Measurements from ENCODE around the gene IL20RA. TPM values are rescaled to one million over a fixed set of nuclear protein-coding genes. Genes with fewer than 3 reads are reported as not detected.
"Not testable (repeated sequence)": the region's sequence is repeated elsewhere in the genome, so short reads cannot be mapped to it uniquely, and the experiment has no call there.

IL20RA gene
- polyA plus RNA-seq, 1 donor, result 30.6 TPM

GRCh38 chr6:136975089-136975715 is 69.6 kb downstream of the IL20RA start:
- DNase-seq (ENCODE audit: low read depth), result no peak

- not testable (repeated sequence) for DNase-seq (ENCODE audit: low read depth)
Observed at GRCh38 chr6:136973781-136974180, 71.0 kb downstream of the IL20RA start.

GRCh38 chr6:136971609-136972008 is 73.2 kb downstream of the IL20RA start:
- no peak for DNase-seq (ENCODE audit: low read depth)

GRCh38 chr6:136969930-136970329 is 74.8 kb downstream of the IL20RA start:
- DNase-seq (ENCODE audit: low read depth), result no peak

GRCh38 chr6:136969433-136969832 is 75.3 kb downstream of the IL20RA start:
- no peak for DNase-seq (ENCODE audit: low read depth)

GRCh38 chr6:136968837-136969236 is 75.9 kb downstream of the IL20RA start:
- no peak for DNase-seq (ENCODE audit: low read depth)

GRCh38 chr6:136967876-136968752 is 76.7 kb downstream of the IL20RA start:
- peak; percentile 31 for DNase-seq (ENCODE audit: low read depth)

- DNase-seq (ENCODE audit: low read depth), result no peak
Observed at GRCh38 chr6:136964398-136964797, 80.4 kb downstream of the IL20RA start.

- DNase-seq (ENCODE audit: low read depth), result no peak
Observed at GRCh38 chr6:136963259-136963658, 81.5 kb downstream of the IL20RA start.

- no peak for DNase-seq (ENCODE audit: low read depth)
Observed at GRCh38 chr6:136962661-136963060, 82.1 kb downstream of the IL20RA start.

GRCh38 chr6:136961848-136962247 is 82.9 kb downstream of the IL20RA start:
- DNase-seq (ENCODE audit: low read depth), result no peak

GRCh38 chr6:136960781-136961180 is 84.0 kb downstream of the IL20RA start:
- no peak for DNase-seq (ENCODE audit: low read depth)

- DNase-seq (ENCODE audit: low read depth), result not testable (repeated sequence)
Observed at GRCh38 chr6:136959935-136960334, 84.8 kb downstream of the IL20RA start.

GRCh38 chr6:136959471-136959891 is 85.3 kb downstream of the IL20RA start:
- no peak for DNase-seq (ENCODE audit: low read depth)

GRCh38 chr6:136958168-136958567 is 86.6 kb downstream of the IL20RA start:
- DNase-seq (ENCODE audit: low read depth), result no peak

- no peak for DNase-seq (ENCODE audit: low read depth)
Observed at GRCh38 chr6:136956590-136957544, 87.9 kb downstream of the IL20RA start.

GRCh38 chr6:136955123-136955522 is 89.6 kb downstream of the IL20RA start:
- no peak for DNase-seq (ENCODE audit: low read depth)

- DNase-seq (ENCODE audit: low read depth), result no peak
Observed at GRCh38 chr6:136952714-136953260, 92.0 kb downstream of the IL20RA start.

GRCh38 chr6:136950436-136951126 is 94.2 kb downstream of the IL20RA start:
- DNase-seq (ENCODE audit: low read depth), result no peak
